NCI-H226 (cell line): ENCODE results near the gene PROSER2.

Source experiments
- DNase-seq: peaks from one replicate; pipeline ENCODE4 v3.0.0-alpha.2; 2015

PROSER2 gene, protein sequence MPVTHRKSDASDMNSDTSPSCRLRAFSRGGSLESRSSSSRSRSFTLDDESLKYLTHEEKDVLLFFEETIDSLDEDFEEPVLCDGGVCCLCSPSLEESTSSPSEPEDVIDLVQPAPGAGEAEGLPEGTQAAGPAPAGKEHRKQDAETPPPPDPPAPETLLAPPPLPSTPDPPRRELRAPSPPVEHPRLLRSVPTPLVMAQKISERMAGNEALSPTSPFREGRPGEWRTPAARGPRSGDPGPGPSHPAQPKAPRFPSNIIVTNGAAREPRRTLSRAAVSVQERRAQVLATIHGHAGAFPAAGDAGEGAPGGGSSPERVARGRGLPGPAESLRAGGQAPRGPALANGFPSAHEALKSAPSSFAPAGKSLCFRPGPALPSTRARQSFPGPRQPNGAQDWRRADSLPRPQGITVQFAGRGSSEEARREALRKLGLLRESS

DNA sequence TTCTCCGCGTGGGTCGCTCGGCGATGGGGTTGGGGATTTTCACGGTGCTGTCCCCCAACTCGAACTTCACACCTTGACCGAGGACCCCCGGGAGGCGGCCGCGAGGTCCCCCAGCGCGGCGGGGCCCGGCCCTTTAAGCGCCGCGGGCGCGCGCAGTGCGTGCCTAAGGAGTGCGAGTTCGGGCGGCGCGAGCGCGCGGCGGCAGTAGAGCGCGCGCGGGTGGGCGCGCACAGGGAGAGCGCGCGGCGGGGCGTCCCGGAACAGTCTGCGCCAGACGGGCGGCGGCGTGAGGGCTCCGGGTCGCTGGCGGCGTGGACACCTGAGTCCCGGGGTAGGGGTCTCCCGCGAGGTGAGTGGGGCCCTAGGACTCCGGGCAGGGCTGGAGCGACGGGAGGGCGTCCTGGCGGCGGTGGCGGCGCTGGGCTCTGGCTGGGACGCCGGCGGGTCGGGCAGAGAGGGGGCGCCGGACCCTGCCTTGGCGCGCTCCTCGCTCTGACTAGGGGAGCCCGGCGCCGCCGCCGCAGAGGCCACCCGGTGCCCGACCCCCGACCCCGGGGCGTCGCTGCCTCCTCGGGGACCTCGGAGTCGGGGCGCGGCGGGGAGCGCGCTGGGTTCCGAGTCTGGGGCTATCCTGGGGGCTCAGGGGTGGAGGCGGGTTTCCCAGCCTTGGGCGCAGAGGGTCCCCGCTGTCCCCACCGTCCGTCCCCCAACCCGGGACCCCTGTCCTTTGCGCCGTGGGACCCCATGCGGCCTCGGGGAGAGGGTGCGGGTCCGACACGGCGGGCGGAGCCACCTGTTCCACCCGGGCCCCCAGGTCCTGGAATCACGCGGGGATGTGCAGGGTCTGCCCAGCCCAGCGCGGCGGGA, at the start of gene PROSER2:
Gene PROSER2 (plus strand): TSS at position 235 of the 867 bp plus-strand sequence. CDS start 28,722 bp downstream, outside the sequence.
- peak; percentile 64 for DNase-seq

DNA sequence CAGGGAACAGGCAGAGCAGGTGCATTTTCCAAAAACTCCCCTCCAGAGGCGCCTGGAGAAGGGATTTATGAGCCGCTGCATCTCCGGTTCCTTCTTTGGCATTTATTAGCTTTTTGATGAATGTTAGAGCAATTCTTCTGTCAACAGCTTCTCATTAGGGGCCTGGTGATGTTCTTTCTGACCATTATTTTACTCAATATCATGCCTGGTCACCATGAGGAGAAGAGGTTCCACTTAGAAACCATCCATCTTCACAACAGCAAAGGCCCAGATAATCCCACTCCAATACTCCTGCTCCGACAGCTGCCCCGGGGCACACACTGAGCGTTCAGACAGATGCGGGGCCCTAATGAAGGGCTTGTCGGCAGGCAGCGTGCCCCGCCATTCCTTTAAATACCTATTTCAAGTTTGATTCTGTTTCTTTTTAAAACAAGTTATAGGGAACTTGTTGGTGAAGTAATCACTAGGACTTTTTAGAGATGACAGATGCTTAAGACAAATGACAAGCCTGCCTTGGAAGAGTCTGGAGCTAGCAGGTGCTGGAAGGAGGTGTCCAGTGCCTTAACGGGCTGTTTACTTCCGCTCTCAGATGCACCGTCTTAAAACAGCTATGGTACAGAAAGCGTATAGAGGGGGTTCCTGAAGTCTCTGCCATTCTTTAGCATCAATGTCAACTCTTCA, 49.3 kb upstream of the PROSER2 start:
- no peak for DNase-seq

DNA sequence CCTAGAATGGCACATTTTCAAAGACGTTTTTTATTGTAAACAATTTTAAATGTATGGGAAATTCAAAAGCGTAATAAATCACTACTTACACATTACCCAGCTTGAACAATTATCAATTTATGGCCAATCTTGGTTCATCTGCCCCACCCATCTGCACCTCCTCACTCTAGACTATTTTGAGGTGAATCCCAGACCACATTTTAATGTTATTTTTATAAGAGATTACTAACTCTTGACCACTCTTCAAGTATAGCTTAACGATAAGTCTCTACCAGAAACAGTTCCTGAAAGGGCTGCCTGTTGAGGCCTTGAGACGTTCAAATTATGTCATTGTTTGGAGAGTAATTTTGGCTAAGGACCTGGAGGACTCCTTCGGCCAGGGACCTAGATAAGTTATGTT, 47.7 kb upstream of the PROSER2 start:
- no peak for DNase-seq

DNA sequence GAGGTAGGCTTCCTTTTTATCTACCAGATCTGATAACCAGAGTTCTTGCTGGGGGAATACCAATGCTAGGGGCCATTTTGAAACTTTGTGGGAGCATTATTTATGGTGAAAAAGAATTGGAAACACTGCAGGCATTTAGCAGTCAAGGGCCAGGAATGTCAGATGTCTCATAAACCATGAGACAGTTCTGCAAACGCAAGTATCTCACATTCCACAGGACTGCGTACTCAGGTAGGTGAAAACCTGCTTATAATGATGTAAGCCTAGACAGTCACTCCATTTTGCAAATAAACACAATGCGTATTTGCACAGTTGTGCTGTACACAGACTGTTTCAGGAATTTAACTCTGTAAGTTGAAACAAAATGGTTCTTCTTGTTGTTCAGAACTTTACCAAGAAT, 47.1 kb upstream of the PROSER2 start:
- peak; percentile 57 for DNase-seq

DNA sequence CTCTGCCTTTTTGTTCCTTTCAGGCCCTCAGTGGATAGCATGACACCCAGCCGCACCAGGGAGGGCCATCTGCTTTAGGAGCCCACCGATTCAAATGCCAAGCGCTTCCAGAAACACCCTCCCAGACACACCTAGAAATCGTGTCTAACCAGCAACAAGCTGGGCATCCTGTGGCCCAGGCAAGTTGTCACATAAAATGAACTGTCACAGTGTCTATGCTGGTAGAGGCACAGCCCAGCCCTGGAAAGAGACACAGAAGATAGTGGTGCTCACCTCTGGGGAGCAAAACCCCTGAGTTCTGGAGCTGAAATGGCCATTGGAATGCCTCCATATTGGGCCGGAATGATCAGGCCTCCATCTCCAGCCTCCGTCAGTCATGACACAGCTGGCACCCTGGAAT, 42.0 kb upstream of the PROSER2 start:
- DNase-seq: no peak

DNA sequence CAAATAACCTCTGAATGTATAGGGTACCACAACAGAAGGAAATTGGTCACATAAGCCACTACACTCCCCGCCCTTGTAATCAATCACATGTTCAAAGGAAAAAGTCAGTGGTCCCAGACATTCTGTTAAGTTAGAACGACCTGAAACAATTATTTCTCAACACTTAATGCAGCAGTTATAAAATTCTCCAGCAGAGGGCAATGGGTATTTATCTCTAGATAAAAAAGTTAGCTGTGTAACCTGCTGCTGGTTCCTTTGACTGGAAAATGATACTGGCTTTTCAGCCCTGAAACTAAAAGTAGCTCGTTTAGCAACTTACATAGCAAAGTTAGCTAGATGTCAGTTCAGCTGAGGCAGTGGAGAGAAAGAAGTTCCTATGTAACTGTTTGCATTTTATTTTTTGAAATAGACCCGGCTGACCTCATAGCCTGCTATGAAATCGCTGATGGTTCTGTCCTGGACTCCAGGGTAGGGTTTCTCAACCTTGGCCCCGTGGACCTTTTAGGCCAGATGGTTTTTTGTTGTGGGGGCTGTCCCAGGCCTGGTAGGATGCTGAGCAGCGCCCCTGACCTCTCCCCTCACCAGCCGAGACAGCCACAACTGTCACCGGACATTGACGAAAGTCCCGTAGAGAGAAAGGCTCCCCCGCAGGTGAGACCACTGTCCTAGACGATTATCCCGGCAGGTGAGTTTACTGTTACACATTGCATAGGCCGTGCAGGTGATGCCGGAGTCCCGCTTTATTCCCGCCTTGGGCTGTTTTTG, 40.2 kb upstream of the PROSER2 start:
- DNase-seq: peak; percentile 51

DNA sequence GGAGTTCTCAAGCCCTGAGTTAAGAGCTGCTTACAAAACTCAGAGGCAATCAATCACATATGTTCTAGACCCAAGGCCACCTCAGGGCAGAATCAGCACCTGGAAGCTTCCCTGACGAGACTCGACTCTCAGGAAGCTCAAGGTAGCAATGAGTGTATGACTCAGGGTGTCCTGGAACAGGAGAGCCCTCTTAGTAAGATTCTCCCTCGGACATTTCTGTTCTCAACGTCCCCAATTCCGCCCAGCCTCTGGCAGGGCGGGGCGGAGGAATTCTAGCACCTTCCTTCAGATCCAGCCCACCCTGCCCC, 39.6 kb upstream of the PROSER2 start:
- DNase-seq: no peak

DNA sequence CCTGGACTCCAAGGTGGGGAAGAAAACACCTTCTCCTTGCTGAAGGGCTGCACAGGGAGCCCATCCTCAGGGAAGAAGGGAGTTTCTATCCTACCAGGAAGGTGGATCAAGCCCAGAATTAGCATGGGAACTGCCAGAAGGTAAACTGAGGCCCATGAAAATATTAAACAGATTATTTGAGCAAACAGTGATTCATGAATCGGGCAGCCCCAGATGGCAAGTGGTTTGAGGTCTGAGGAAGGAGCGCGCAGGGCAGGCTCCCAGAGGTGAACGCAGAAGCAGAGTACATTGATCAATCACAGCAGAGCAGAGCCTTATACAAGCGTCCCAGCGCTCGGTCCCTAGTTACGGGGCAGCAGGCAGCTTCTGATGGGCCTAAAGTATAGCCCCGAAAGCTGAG, 35.8 kb upstream of the PROSER2 start:
- DNase-seq: no peak

DNA sequence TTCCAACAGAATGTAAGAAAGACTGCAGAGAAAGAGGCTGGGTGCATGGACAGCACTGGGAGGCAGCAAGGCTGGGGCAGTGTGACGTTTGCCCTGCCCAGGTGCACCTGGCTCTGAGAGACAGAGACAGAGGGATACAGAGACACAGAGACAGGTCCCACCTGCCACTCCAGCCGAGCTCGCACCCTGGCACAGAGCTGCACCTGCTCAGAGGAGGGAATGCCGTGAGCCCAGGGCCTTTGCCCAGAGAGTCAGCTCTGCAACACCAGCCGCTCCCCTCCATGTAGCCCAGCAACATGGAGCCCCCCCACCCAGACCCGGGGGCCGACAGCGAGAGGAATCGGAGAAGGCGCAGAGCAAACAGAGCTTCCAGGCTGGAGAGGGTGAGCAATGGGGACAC, 35.3 kb upstream of the PROSER2 start:
- no peak for DNase-seq

DNA sequence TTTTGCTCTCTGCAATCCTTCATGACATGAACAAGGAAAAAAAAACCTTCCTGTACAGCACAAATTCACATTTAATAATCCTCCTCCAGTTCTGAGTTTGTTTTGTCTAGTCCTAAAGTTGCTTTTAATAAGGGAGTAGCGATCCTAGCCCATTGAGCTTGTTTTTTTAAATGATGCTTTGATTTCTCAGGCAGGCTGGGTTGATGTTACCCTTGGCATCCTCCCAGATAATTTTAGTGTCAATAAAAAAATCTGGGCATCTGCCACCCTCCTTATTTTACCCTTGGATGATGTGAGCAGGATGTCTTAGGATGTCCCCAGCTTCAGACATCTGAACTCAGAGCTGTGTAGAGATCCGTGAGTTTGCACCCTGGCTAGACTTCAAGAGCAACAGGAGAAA, 33.9 kb upstream of the PROSER2 start:
- no peak for DNase-seq

DNA sequence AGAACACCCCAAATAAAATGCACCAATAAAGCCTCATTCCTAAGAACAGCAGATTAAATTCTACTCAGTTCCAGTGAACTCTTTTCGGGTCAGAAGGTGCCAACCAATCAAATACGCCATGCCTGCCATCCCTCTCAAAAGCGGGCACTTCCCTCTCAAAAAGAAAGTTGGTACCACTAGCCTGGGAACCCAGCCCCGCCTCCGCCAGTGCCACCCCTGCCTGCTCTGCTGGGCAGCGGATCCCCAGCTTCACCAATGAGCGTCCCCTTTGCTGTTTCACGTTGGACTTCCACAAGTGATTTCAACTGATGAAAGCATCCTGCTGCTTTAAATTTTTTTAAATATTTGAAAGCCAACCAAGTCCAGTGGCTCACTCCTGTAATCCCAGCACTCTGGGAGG, 33.2 kb upstream of the PROSER2 start:
- DNase-seq: no peak

DNA sequence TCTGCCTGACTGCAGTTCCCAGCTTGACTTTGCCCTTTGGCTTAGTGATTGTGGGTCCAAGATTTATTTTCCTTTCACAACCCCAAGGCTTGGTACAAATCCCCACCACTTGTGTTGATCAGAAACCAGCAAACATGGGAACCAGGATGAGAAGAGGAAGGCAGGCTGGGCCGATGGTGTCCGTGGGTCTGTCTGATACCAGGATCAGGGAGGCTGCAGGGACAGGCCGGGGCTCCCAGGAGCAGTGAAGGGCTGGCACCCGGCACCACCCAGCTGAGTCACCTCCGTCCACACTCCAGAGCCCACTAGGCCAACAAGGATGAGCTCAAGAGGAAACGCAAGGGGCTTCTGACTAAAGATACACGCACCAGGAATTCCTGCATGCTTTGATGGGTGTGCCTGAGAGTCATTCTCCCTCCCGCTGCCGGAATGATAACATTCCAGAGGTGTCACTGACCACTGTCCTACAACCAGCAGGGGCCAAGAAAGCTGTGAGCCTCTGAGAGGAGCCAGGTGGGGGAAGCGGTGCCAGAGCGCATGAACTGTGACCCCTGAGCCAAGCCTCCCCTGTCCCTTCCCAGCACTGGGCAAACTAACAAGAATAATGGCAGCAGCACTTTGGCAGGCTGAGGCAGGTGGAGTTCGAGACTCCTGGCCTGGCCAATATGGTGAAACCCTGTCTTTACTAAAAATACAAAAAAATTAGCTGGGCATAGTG, 29.2 kb upstream of the PROSER2 start:
- peak; percentile 97 for DNase-seq

DNA sequence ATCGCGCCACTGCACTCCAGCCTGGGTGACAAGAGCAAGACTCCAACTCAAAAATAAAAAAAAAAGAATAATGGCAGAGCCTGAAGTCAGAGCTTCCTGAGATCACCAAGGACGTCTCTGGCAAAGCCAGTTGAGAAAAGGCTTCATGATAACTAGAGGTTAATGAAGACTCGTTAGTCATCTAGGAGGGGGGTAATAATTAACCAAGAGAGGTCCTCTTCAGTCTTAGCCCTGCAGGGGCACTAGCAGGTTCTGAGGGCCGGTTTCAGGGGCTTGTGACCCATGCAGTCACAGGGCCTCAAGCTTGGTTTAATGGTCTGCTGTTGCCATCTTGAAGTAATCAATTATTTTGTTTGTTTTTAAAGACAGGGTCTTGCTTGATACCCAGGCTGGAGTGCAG, 28.6 kb upstream of the PROSER2 start:
- no peak for DNase-seq

DNA sequence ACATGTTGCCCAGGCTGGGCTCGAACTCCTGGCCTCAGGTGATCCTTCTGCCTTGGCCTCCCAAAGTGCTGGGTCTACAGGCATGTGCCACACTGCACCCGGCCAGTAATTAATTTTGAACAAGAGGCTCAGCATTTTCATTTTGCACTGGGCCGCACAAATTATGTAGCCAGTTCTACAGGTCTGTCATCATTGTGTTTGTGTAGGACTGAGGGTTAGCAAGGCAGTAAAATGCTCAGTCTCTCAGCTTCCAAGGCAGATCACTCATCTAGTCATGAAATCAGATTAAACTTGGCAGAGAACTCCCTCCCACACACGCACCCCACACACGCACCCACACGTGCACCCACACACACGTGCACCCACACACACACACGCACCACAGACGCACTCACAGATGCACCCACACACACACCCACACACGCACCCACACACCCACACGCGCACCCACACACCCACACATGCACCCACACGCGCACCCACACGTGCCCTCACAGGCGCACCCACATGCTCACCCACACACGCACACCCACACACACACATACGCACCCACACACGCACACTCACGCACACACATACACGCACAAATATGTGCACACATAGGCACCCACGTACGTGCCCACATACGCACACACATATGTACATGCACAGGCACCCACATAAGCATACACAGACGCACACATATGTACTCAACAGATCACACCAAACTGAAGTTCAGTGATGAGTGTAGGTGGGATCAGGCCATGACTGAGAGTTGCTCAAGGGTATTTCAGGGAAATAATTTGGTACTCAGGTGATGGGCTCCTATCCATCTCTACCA, 27.8 kb upstream of the PROSER2 start:
- peak; percentile 15 for DNase-seq

DNA sequence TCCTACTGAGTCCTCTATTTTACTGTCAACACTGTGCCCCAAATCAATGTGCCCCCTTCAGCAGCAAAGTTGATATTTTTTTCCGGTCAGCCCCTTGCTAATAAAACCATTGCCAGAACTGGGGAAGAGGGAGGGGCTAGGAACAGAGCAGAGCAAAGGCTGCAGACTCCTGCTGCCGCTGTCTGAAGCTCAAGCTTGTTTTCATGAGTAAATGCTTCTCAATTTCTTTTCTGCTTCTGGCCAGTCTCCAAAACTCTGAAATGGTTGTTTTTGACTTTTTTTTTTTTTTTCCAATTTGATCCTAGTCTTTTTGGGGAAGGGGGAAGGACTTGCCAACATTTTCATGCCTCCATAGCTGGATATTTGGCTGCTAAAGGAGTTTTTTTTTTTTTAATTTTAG, 26.7 kb upstream of the PROSER2 start:
- DNase-seq: no peak

DNA sequence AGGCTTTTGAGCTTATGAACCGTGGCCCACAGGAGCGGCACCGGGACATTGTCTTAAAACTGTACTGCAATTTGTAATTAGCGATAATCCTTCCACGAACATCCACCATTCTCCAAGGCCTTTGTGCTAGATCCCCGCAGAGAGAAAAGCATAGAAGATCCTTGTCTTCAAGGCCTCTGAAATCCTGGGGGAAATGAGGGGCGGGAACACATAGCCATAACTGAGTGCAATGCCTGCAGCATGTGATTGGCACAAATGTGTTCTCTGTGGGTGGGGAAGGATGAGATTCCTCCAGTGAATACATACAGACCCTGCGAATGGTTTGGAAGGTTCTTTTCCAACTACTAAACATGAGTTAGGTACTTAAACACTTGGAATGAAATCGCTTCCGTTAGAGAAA, 25.9 kb upstream of the PROSER2 start:
- no peak for DNase-seq

DNA sequence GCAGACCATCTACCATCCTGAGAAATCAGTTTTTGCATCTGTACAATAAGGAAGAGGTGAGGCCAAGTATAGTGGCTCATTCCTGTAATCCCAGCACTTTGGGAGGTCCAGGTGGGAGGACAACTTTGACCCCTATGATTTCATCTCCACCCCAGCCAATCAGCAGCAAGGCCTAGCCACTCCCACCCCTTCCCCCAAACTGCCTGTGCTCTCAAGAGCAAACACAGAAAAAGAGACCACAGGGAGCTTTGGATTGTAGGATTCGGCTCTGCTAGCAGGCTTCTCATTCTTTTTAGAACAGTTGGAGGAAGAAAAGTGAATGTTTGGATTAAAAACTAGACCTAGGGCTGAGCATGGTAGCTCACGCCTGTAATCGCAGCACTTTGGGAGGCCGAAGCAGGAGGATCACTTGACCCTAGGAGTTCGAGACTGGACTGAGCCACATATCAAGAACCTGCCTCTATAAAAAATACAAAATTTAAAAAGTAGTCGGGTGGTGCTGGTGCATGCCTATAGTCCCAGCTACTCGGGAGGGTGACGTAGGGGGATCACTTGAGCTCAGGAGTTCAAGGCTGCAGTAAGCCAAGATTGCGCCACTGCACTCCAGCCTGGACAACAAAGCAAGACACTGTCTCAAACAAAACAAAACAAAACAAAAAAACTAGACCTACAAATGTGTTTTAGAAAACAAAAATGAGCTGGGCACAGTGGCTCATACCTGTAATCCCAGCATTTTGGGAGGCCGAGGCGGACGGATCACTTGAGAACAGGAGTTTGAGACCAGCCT, 25.1 kb upstream of the PROSER2 start:
- DNase-seq: no peak

DNA sequence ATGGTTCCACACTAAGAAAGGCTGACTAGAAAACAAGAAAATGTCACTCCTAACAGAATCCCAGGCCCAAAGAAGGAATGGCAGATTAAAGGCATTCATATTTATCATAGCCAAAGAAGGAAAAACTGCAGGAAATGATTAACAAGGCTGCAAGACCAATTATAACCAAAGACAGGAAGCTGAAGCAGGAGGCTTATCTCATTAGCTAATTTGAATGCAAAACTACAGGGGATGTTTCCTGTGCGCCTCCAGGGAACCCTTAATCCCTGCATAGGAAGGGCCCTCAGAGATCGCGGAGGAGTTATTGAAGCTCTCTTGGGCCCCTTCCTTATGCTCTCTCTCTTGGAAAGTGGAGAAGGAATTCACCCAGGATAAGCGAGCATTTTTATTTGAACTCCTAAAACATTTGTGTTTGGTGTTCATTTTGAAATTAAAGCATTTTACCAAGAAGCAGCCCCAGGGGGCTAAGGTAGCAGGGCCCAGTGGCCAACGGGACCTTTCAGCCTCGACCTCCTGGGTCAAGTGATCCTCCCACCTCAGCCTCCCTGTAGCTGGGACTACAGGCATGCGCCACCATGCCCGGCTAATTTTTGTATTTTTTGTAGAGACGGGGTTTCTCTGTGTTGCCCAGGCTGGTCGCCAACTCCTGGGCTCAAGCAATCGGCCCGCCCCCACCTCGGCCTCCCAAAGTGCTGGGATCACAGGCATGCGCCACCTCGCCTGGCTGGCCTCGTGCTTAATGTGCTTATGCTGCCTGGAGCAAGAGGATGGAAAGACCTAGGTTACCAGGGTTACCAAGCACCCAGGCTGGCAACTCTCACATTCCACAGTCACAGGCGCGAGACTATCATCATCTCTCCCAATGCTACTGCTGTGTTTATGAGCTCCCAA, 24.1 kb upstream of the PROSER2 start:
- no peak for DNase-seq

DNA sequence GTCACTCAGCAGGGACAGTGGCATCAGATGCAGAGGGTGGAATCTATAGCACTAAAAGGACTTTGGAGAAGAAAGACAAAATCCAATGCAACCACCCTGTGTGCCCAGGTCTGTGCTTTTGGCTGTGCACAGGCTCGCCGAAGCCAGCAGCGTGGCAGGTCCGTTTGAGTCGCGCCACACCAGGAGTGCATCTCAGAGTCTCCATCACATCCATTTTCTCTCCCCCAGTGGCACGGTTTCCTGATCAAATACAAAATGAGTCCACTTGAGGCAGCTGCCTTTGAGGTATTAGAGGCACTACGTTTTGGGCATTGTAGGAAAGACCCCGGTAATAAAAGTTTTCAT, 23.4 kb upstream of the PROSER2 start:
- DNase-seq: no peak

DNA sequence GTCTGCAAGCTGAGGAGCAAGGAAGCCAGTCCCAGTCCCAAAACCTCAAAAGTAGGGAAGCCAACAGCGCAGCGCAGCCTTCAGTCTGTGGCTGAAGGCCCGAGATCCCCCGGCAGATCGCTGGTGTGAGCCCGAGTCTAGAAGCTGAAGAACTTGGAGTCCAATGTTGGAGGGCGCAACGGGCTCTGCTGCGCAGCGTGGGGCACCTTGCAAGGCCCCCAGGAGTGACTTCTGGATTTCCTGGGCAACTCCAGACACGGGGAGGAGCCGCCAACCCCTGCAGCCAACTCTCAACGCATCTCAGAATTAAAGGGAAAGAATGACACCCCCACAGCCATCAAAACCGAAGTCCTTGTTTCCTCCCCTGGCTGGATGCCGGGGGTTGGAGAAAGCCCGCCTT, 18.8 kb upstream of the PROSER2 start:
- DNase-seq: no peak
